K562 (cell line): ENCODE data around the gene FMN1. TPM values are rescaled to one million over a fixed set of nuclear protein-coding genes. Genes with fewer than 3 reads are reported as not detected.

Source experiments
- DEAF1 ChIP-seq: fragments of 450-650 bp; formaldehyde crosslinking; IDR thresholded peaks from 2 replicates; pipeline ENCODE4 v1.4.0; 2020; ENCODE audit warnings: mild to moderate bottlenecking, moderate library complexity
- ERF ChIP-seq: fragments of 450-650 bp; formaldehyde crosslinking; IDR thresholded peaks from 2 replicates; pipeline ENCODE4 v1.4.0; 2020; ENCODE audit warnings: mild to moderate bottlenecking, mixed read lengths
- ETS1 ChIP-seq: conservative IDR thresholded peaks from 2 replicates; pipeline ENCODE4 v1.6.1; 2011; ENCODE audit warnings: low read depth, mild to moderate bottlenecking, low read length; ENCODE audit not compliant: control insufficient read depth
- GTF2B ChIP-seq: IDR thresholded peaks from 2 replicates; pipeline ENCODE4 v1.6.1; 2011; ENCODE audit not compliant: insufficient read length; ENCODE audit errors: extremely low read depth
- GTF2F1 ChIP-seq: IDR thresholded peaks from 2 replicates; pipeline ENCODE4 v1.6.1; 2011; ENCODE audit warnings: low read depth, low read length, improper control_type of control experiment
- MEIS2 ChIP-seq: fragments of 450-650 bp; IDR thresholded peaks from 2 replicates; pipeline ENCODE4 v1.6.1; 2014; ENCODE audit warnings: mild to moderate bottlenecking; ENCODE audit not compliant: partially characterized antibody
- ZNF668 ChIP-seq: fragments of 250-450 bp; sonication (Bioruptor Pico); IDR thresholded peaks from 2 replicates; pipeline ENCODE4 v1.8.0; 2022; ENCODE audit warnings: mild to moderate bottlenecking, inconsistent platforms
- polyA plus RNA-seq, 8 experiments: library from polyadenylated mRNA; depleted of rRNA in 4 of 8; stranded (reverse) in 5 of 8; unstranded in 3 of 8; fragments of >200 nt; fragmentation: Nextera tagmentation in 2 of 8; fragmentation: Illumina TruSeq in 1 of 8; extraction: Ambion mirVana in 2 of 8; extraction: Trizol in 1 of 8; gene quantifications; 2 replicates each; pipeline versions ENCODE4 v1.2.1 to v1.2.3, GENCODE V29; 2011 to 2014; ENCODE audit warnings: inconsistent platforms in 1 of 8, missing spikeins in 1 of 8
- total RNA-seq, 7 experiments: library from RNA; depleted of rRNA in 6 of 7; stranded (reverse); fragments of >200 nt in 6 of 7; fragmentation: Illumina TruSeq in 2 of 7; extraction: Trizol in 2 of 7; gene quantifications; 2 replicates each; pipeline versions ENCODE4 v1.2.1 to v1.2.3, GENCODE V29; 2011 to 2021; ENCODE audit warnings: low replicate concordance in 1 of 7
- TF ChIP-seq, protein P1 (sequence below), 2 experiments: fragments of 450-650 bp; formaldehyde crosslinking in 1 of 2; IDR thresholded peaks; 2 replicates each; pipeline versions ENCODE4 v1.4.0 to v1.6.1; 2014 to 2020; ENCODE audit warnings: mild to moderate bottlenecking in 2 of 2, borderline replicate concordance in 1 of 2, low read depth in 1 of 2

The FMN1 gene
- total and polyA plus RNA-seq, 9 of the 15 experiments (the other 6 are each of a cell fraction or from before 2014, with no cell fraction given), result 0.03 to 0.07 (median 0.04) TPM; not detected in 6

- TF ChIP-seq, protein P1, sequence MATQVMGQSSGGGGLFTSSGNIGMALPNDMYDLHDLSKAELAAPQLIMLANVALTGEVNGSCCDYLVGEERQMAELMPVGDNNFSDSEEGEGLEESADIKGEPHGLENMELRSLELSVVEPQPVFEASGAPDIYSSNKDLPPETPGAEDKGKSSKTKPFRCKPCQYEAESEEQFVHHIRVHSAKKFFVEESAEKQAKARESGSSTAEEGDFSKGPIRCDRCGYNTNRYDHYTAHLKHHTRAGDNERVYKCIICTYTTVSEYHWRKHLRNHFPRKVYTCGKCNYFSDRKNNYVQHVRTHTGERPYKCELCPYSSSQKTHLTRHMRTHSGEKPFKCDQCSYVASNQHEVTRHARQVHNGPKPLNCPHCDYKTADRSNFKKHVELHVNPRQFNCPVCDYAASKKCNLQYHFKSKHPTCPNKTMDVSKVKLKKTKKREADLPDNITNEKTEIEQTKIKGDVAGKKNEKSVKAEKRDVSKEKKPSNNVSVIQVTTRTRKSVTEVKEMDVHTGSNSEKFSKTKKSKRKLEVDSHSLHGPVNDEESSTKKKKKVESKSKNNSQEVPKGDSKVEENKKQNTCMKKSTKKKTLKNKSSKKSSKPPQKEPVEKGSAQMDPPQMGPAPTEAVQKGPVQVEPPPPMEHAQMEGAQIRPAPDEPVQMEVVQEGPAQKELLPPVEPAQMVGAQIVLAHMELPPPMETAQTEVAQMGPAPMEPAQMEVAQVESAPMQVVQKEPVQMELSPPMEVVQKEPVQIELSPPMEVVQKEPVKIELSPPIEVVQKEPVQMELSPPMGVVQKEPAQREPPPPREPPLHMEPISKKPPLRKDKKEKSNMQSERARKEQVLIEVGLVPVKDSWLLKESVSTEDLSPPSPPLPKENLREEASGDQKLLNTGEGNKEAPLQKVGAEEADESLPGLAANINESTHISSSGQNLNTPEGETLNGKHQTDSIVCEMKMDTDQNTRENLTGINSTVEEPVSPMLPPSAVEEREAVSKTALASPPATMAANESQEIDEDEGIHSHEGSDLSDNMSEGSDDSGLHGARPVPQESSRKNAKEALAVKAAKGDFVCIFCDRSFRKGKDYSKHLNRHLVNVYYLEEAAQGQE (IDR thresholded peaks at IDR 0.05; ENCODE audit: borderline replicate concordance), result peak; percentile 45; the same call in 1 of the 2 replicates
- TF ChIP-seq, protein P1 (CRISPR knock-in tag; IDR thresholded peaks at IDR 0.05; ENCODE audit: low read depth), result no peak
- TF ChIP-seq DEAF1, result peak; percentile 34; the same call in 1 of the 2 replicates
- no peak for TF ChIP-seq GTF2F1
- TF ChIP-seq GTF2B, result no peak
- TF ChIP-seq ETS1, result no peak
- TF ChIP-seq ERF, result no peak
- no peak for TF ChIP-seq MEIS2
- no peak for TF ChIP-seq ZNF668
These were observed 61.7 kb downstream of the FMN1 start (continued) for GRCh38 chr15:33132722-33133345.
